Activated gamma-delta T cell treated with anti-CD3 and anti-CD28 coated beads, Interleukin-2, amount 50 U/mL, for 16 hours (primary cell): ENCODE measurements around the gene ZP4.
"Not testable (repeated sequence)": the region's sequence is repeated elsewhere in the genome, so short reads cannot be mapped to it uniquely, and the experiment has no call there.

Experiments used
- DNase-seq: peaks from one replicate; pipeline ENCODE4 v3.0.0-alpha.2; 2020; ENCODE audit warnings: low read depth

The ZP4 gene

DNA sequence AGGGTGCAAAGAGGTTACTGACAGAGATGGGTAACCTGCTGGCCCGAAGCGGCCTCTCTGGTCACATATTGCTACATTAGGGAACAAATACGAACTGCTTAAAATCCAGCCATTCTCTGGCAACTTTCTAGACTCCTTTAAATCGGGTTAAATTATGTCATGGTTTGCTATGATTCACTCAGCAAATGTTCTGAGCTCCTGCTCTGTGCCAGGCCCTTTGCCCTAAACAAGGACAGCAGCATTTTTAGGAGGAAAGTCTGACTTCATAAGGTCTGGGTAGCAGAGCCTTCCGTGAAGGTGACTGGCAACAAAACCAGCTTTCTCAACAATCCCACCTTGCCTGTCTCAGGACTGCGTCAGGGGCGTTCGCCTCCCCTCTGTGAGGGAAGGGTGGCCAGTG, 15.4 kb downstream of the ZP4 start:
- no peak for DNase-seq

DNA sequence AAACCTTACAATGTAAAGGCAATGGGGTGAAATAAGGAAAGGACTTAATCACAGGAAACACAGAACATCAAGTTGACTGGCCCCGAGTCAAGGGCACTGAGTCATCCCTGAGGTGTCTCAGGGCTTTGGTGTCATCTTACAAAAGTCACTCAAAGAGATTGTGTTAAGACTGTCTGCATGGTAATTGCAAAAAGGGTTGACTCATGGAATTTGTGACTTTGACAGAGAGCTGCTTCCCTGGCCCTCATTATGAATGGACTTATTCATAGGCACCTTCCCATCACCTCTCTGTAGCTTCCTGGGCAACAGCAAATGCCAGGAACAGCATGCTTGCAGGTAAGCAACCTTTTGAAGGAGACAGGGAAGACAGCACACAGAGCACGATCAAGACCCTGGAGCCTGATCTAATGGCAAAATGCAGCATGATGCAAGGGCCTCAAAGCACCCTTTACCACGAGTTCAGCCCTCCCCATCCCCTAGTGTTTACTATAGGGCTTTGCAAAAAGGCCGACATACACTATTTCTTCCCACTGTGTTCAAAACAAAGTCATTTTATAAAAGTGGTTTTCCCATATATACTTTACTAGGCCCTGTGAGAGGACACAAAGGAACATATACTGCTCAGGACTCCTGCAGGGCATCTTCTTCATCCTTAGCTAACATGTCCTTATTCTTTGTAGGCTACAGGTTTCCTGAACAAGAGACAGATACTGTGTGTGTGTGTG, 17.1 kb downstream of the ZP4 start:
- DNase-seq = no peak

DNA sequence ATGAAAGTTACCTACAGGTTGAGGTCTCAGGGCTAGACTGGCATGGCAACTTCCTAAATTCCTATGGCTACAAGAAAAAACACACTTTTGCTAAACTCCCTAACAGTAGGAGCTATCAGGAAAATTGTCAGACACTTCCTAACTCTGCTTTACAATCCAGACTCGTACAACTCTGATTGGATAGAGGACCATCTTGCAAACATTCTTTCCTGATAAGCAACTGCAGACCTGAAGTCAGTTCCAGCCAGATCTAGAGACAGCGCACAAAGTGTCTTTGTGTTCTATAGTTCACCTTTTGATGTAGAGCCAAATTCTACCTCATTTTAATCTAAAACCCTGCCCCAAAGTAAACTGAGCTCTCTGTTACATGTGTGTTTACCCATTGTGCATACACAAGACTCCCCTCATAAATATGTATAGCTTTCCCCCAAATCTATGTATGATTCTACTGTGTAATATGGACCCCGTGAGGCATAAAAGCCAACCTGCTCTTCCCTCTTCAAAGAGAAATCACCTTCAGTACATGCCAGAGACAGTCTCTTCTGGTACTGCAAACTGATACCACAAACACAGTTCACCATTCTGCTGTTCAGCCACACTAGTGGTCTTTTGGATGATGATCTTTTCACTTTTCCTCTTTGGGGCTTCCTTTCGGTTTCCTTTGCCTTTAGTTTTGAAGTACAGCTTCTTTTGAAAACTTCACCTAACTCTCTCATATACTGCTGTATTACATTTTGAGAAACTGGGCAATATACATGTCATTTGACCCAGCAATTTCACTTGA, 21.7 kb downstream of the ZP4 start:
- DNase-seq = no peak

DNA sequence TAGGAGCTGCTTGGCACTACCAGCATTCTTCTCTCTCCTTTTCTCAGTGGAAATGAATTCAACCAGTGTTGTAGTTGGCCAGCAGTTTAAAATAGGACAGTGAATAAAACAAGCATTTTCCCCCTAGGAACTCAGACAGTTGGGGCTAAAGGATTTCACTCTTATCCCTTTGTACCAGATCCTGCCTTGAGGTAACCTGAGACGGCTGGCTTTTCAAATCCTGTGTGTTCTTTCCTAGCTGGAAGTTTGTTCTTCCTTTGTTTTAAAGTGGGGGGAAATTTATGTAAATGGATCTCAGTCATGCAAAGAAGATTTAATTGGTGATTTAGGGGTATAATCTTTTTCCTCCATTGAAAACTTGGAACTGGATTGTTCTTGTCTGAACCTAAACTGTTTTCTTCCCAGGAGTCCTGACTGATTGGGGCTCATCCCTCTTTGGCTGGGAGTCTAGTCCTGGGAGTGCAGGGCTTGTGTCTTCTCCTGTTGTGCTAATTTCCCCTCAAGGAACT, 23.3 kb downstream of the ZP4 start:
- DNase-seq = no peak

DNA sequence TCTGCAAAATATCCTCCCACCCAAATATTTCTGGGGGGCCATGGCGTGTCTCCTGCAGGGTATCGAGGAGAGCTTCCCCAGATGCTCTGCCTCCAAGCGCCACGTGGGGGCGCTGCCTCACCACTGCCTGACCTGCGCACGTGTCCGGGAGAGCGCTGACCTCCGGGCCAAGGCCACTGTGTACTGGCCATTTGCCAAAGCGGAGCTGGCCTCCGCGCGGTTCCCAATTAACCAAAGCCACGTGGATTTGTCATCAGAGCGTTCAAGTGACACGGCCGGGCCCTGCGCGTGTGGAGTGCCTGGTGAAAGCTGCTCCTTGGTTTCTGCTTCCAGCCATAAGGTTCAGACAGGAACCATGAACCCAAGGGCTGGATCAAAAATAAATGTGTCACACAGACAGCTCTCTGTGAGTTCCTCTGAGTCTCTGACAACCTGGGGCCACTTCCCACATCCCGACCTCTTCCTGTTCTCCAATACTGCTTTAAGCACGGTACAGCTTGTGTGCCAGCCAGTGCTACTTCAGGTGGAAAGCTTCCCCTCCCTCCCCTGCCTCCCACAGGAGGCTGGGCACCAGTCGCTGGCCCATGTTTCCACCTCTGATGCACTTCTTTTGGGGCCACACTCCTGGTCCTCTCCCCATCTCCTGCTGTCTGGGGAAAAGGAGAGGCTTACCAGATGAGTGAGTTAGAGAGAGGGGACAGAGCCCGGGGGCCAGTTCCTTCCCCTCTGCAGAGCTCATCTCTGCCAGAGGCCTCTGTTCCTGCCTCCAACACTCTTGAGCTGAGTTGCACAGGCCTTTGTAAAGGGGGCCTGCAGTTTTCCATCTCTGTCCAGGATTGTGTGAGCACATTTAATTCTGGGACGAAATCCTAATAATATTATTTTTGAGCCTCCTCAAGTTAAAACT, 26.1 kb downstream of the ZP4 start:
- no peak for DNase-seq

DNA sequence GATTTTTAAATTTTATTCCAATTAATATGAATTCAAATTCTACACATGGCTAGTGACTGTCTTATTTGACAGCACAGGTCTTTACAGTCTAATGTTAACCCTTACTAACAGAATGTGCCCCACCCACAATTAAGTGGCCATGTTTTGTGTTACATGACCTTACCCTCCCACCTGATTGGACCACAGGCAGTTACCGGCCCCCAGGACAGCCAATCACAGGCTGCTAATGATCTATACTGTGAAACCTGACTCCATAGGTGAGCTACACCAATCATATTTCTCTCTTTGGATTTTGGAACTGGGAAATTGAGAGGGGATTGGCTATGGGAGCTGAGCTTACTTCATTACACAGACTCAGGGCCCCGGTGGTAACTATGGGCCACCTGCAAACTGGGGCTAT, 27.5 kb downstream of the ZP4 start:
- no peak for DNase-seq

DNA sequence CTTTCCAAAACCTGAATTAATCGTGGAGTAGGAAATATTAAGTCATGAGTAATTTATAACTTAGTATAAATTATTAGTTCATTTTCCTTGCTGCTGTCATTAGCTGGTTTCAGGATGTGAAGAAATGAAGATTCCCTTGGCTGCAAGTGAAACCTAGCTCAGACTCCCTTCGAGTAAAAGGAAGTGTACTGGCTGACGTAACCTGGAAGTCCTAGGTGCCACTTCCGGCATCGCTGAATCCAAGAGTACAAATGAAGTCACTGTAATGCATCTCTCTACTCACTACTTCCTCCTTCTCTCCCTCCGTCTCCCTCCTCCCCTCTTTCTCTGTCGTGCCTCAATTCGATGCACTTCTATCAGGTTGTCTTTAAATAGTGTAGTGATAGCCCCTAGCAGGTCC, 28.8 kb downstream of the ZP4 start:
- DNase-seq = no peak

DNA sequence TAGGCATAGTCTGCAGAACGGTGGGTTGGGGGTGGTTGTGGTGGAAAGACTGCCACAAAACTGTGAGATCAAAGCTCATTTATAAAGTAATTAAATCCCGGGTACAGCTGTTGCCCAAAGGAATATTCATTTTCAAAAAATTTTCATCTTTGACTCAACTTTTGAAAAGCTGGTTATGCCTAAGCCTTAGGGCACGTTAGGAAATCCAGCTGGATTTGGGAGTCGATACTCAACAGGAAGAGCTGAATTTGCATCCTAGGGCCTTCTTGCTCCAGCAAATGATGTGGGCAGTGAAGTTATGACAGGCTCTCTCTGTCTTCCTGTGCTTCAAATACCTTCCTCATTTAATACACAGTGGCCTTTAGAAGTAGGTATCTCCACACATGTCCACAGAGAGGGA, 31.7 kb downstream of the ZP4 start:
- no peak for DNase-seq

DNA sequence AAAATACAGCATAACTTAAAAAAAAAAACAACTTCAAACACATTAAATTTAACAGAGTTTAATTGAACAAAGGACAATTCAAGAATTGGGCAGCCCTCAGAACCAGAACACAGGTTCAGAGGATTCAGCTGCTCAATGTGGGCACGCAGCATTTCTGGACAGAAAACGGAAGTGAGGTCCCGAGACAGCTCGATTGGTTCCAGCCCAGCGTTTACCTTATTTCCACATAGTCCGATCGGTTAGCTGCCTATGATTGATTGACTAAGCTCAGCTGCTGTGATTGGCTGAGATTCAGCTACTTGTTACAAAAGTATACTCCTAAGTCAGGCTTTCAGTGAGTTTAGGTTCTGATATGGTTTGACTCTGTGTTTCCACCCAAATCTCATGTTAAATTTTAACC, 33.3 kb downstream of the ZP4 start:
- no peak for DNase-seq

DNA sequence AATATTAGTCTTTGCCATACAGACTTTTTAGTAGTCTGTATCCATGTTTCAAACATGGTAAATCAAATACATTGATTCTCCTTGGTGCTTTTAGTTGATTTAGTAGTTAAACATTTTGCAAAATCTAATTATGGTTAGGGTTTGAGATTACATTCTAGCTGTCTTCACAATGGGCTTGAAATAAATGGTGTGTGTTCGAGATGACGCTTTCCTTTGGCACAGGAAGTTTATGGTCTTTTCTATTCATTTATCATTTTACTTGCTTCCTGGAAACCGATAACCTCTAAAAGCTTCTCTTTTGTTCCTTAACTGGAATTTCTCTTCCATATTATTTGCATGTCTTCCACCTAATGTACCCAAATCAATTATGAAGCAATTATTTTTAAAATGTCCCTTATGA, 38.4 kb downstream of the ZP4 start:
- DNase-seq = no peak

DNA sequence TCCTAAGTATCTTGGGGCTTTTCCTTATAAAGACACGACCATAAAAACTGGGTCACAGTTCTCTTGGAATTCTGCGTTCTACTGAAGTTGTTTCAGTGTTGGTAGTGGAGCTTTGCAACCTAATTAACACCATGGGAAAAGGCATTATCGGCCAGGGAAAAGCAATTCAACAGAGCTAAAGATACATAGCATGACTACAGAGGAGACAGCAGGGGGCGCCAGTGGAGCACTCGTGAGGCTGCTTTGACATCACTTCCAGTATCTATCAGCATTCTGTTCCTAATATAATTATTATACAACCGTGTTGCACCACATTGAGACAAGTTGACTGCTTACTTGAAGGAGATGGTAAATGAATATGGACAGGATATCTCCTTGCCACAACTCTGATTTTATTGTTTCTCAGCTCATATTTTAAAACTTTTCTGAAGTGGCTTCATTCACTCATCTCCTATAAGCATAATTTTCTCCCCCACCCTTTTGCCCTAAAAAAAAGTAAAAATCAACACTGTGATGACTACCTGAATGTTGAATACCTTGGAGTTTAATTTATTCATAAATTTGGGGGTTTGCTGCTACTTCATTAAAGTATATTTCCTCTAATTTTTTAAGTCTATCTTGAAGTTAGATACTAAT, 39.4 kb downstream of the ZP4 start:
- no peak for DNase-seq

DNA sequence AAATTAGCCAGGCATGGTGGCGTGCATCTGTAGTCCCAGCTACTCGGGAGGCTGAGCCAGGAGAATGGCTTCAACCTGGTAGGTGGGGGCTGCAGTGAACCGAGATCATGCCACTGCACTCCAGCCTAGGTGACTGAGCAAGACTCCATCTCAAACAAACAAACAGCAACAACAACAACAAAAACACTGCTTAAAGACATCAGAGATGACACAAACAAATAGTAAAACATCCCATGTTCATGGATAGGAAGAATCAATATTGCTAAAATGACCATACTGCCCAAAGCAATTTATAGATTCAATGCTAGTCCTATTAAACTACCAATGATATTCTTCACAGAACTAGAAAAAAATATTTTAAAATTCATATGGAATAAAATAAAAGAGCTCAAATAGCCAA, 47.2 kb downstream of the ZP4 start:
- DNase-seq = not testable (repeated sequence)

DNA sequence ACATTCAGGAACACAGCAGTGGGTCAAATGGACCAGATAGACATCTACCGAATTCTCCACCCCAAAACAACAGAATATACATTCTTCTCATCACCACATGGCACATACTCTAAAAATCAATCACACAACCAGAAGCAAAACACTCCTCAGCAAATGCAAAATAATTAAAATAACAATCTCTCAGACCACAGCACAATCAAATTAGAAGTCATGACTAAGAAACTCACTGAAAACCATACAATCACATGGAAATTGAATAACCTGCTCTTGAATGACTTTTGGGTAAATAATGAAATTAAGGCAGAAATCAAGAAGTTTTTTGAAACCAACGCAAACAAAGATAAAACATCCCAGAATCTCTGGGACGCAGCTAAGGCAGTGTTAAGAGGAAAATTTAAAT, 49.2 kb downstream of the ZP4 start:
- DNase-seq = no peak

DNA sequence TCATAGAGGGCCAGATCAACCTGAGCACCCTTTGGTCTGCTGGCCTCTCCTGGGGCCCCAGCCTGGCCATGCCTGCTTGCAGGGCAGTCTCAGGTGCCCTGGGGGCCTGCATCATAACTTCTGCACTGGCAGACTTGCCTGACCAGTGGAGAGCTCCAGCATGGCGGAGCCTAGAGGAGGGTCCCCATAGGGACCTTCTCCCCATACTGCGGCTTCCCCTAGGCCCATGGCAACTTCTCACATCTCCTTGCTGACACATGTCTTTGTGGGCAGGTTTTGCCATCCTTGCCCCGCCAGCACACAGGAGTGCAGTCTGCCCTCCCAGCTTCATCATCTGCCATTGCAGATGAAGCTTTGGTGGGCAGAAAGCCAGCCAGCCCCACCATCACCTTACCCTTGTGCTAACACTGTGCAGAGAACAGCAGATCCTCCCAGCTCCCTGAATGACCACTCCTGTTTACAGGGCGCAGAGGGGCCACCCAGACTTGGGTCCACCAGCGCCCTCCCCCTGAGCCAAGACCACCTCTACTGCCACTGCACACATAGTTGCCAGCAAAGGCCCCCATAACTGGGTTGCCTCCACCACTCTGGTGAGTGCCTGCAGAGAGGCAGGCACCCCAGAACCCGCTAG, 51.7 kb downstream of the ZP4 start:
- no peak for DNase-seq

DNA sequence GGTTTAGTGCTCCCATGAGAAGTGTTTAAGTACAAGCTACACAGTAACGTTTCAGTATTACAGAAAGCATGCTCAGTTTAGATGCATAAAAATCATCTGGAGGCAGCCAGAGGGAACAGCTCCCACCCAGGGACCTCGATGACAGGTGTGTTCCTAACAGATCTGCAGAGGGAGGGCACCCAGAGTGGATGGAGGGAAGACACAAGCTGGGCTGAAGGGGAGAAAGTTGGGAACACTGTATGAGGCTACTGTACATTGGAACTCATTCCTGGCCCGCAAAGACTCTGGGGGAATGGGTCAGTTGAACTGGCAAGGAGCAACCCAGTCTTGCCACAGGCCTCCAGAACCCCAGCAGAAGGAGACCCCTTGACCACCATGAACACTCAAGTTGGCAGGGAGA, 52.4 kb downstream of the ZP4 start:
- no peak for DNase-seq

DNA sequence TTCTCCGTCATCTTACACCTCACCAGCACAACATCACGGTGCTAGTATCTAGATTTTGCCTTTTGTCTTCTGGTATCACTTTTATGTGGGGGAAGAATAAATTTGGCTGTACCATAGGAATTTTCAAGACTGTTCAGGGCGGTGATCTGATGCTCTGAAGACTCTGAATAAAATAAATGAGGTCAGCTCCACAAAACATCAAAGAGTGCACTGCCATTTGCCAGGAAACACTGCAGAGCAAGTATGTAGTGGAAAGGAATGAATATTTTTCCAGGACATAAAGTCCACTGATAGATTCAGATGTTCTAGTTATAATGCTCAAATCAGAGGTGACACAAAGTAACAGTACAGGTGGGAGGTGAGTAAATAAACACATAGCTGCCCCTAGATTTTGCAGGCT, 56.3 kb downstream of the ZP4 start:
- no peak for DNase-seq

DNA sequence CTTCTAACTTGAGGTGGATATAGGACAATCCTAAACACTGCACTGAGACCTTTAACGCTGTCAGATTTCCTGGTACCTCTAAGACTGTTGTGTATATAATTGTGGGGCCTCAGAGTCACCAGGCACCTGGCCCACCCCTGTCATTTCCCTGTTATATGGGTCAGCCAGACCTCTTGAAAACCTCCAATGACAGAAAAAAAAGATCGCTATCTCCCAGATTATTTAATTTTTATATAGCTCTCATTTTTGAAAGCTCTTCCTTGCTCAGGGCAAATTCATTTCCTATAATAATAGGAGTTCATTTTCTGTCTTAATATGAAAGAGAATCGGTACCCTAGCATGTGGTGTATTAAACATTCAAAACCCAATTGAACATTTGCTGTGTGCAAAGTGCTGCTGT, 56.7 kb downstream of the ZP4 start:
- no peak for DNase-seq

DNA sequence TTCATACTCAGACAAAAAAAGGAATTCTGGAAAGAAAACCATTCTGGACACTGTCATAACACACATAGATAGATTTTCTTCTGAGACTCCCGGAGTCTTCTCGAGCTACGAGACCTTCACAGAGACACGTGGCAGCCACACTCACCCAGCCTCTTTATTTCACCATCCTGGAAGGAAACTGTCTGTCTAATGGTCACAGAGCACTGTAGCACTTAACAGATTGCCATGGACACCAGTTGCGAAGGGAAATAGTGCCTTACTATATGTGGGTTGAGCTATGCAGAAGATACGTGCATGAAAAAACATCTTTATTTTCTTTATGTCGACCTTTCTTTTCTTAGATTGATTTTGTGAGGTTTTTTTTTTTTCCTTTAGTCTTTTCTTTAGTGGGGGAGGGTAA, 57.9 kb downstream of the ZP4 start:
- no peak for DNase-seq
